Measurements from ENCODE around the gene CBX4. TPM values are rescaled to one million over a fixed set of nuclear protein-coding genes. Genes with fewer than 3 reads are reported as not detected.

Gene CBX4
- total and polyA plus RNA-seq, 2 of the 13 experiments (the other 11 are each of a cell fraction or from before 2014, with no cell fraction given) = 25.8 to 50.8 TPM

- TF ChIP-seq ZHX2 (IDR thresholded peaks at IDR 0.05; ENCODE audit: low read depth) = 0 out of 2 replicates have a peak, but pooled peaks have one; percentile 31
- no peak for TF ChIP-seq ZHX2 (CRISPR knock-in tag; IDR thresholded peaks at IDR 0.05; ENCODE audit: borderline replicate concordance)
- TF ChIP-seq HDAC1 (CRISPR knock-in tag; IDR thresholded peaks at IDR 0.05) = peak; percentile 50; the same call in 1 of the 2 replicates
- TF ChIP-seq ZNF180 (CRISPR knock-in tag; IDR thresholded peaks at IDR 0.05; ENCODE audit: borderline replicate concordance, low read depth) = no peak
- TF ChIP-seq KDM5B (CRISPR knock-in tag; IDR thresholded peaks at IDR 0.05; ENCODE audit: borderline replicate concordance) = peak; percentile 66; the same call in 1 of the 2 replicates
- TF ChIP-seq IKZF4 (CRISPR knock-in tag; IDR thresholded peaks at IDR 0.05; ENCODE audit: borderline replicate concordance, low read depth, not compliant biosample characterization) = peak; percentile 39
- TF ChIP-seq MAX (IDR thresholded peaks at IDR 0.05) = peak; percentile 49; the same call in 1 of the 2 replicates
- no peak for TF ChIP-seq U2AF2 (IDR thresholded peaks at IDR 0.05; ENCODE audit: low read depth, low read length)
- TF ChIP-seq E2F1 (CRISPR knock-in tag; IDR thresholded peaks at IDR 0.05) = no peak
- TF ChIP-seq SP1 (IDR thresholded peaks at IDR 0.05) = no peak
- peak; percentile 49; the same call in 1 of the 2 replicates for TF ChIP-seq SP1 (CRISPR knock-in tag; IDR thresholded peaks at IDR 0.05)
- TF ChIP-seq ZSCAN20 (CRISPR knock-in tag; IDR thresholded peaks at IDR 0.05; ENCODE audit: borderline replicate concordance) = no peak
- peak; percentile 69 for TF ChIP-seq GATAD2A (CRISPR knock-in tag; IDR thresholded peaks at IDR 0.05)
- TF ChIP-seq SUZ12 (IDR thresholded peaks at IDR 0.05; ENCODE audit: low read depth, low read length) = no peak
- peak; percentile 78 for TF ChIP-seq HOXA3 (CRISPR knock-in tag; IDR thresholded peaks at IDR 0.05)
- no peak for TF ChIP-seq ZNF703 (CRISPR knock-in tag; IDR thresholded peaks at IDR 0.05; ENCODE audit: borderline replicate concordance)
- no peak for TF ChIP-seq NBN (conservative IDR thresholded peaks at IDR 0.05)
- TF ChIP-seq HES4 (CRISPR knock-in tag; IDR thresholded peaks at IDR 0.05; ENCODE audit: borderline replicate concordance) = no peak
- no peak for TF ChIP-seq PREB (CRISPR knock-in tag; IDR thresholded peaks at IDR 0.05)
- 0 out of 2 replicates have a peak, but pooled peaks have one; percentile 34 for TF ChIP-seq ZNF788 (CRISPR knock-in tag; IDR thresholded peaks at IDR 0.05; ENCODE audit: borderline replicate concordance)
- TF ChIP-seq BORCS8-MEF2B (CRISPR knock-in tag; IDR thresholded peaks at IDR 0.05) = peak; percentile 36; the same call in 1 of the 2 replicates
These were observed 4.4 kb downstream of the CBX4 start (continued) for GRCh38 chr17:79834565-79835469.
